ENCODE results near the gene OR52K1.
"Not testable (repeated sequence)": the region's sequence is repeated elsewhere in the genome, so short reads cannot be mapped to it uniquely, and the experiment has no call there.

Gene OR52K1

GRCh38 chr11:4482445-4482844 is at the start of gene OR52K1:
TSS of gene OR52K1 (plus strand) at chr11:4482646. CDS start at chr11:4488901, 6,255 bp downstream.
- no peak for DNase-seq

- no peak for DNase-seq
These were observed 48.6 kb upstream of the OR52K1 start for GRCh38 chr11:4433856-4434255.

GRCh38 chr11:4436411-4436810 is 46.0 kb upstream of the OR52K1 start:
- no peak for DNase-seq

- no peak for DNase-seq
These were observed 40.9 kb upstream of the OR52K1 start for GRCh38 chr11:4441515-4441914.

- no peak for DNase-seq
These were observed 39.1 kb upstream of the OR52K1 start for GRCh38 chr11:4443232-4443891.

- no peak for DNase-seq
These were observed 33.5 kb upstream of the OR52K1 start, which contains the start of gene OR52K2 for GRCh38 chr11:4448995-4449394. TSS of gene OR52K2 (plus strand) at chr11:4449295. CDS start at chr11:4449340, 45 bp downstream.

- DNase-seq: no peak
These were observed 29.3 kb upstream of the OR52K1 start for GRCh38 chr11:4453118-4453517.

- no peak for DNase-seq
These were observed 28.4 kb upstream of the OR52K1 start for GRCh38 chr11:4454021-4454420.

GRCh38 chr11:4455419-4455818 is 27.0 kb upstream of the OR52K1 start:
- no peak for DNase-seq

GRCh38 chr11:4459500-4459899 is 22.9 kb upstream of the OR52K1 start:
- DNase-seq: no peak

GRCh38 chr11:4460151-4460550 is 22.3 kb upstream of the OR52K1 start:
- DNase-seq: no peak

GRCh38 chr11:4464216-4465159 is 18.0 kb upstream of the OR52K1 start:
- no peak for DNase-seq

GRCh38 chr11:4465407-4465806 is 17.0 kb upstream of the OR52K1 start:
- no peak for DNase-seq

- no peak for DNase-seq
These were observed 16.1 kb upstream of the OR52K1 start for GRCh38 chr11:4466131-4466870.

GRCh38 chr11:4466871-4467442 is 15.5 kb upstream of the OR52K1 start:
- no peak for DNase-seq

- DNase-seq: no peak
These were observed 14.4 kb upstream of the OR52K1 start for GRCh38 chr11:4467811-4468606.

GRCh38 chr11:4479644-4480043 is 2.8 kb upstream of the OR52K1 start:
- no peak for DNase-seq

- no peak for DNase-seq
These were observed 1.7 kb upstream of the OR52K1 start for GRCh38 chr11:4480577-4481239.

GRCh38 chr11:4481240-4481582 is 1.2 kb upstream of the OR52K1 start:
- no peak for DNase-seq

- DNase-seq: no peak
These were observed 1.9 kb downstream of the OR52K1 start for GRCh38 chr11:4484310-4484709.

GRCh38 chr11:4491405-4491804 is 9.0 kb downstream of the OR52K1 start:
- not testable (repeated sequence) for DNase-seq

All from stimulated activated naive CD4-positive, alpha-beta T cell treated with Interleukin-2 at 50 U/mL for 16 hours (primary cell).